NCI-H2107 (cell line): Measurements from ENCODE around the gene BICRAL.
"Not testable (repeated sequence)": the region's sequence is repeated elsewhere in the genome, so short reads cannot be mapped to it uniquely, and the experiment has no call there.

Experiments used
- DNase-seq: peaks from one replicate; lab custom pipeline; 2025; lab: John Stamatoyannopoulos, UW

BICRAL gene

GRCh38 chr6:42841844-42842584 is 60.2 kb downstream of the BICRAL start:
- no peak for DNase-seq

- no peak for DNase-seq
Observed at GRCh38 chr6:42845327-42845694, 63.5 kb downstream of the BICRAL start.

GRCh38 chr6:42846505-42846904 is 64.7 kb downstream of the BICRAL start:
- DNase-seq, result no peak

GRCh38 chr6:42848700-42849099 is 66.8 kb downstream of the BICRAL start:
- no peak for DNase-seq

GRCh38 chr6:42851599-42851998 is 69.7 kb downstream of the BICRAL start:
- DNase-seq, result no peak

- no peak for DNase-seq
Observed at GRCh38 chr6:42860036-42860435, 78.2 kb downstream of the BICRAL start.

GRCh38 chr6:42860481-42860880 is 78.6 kb downstream of the BICRAL start:
- DNase-seq, result no peak

- no peak for DNase-seq
Observed at GRCh38 chr6:42864602-42865001, 82.8 kb downstream of the BICRAL start.

- DNase-seq, result no peak
Observed at GRCh38 chr6:42870145-42870936, 88.5 kb downstream of the BICRAL start.

- no peak for DNase-seq
Observed at GRCh38 chr6:42871711-42872110, 89.9 kb downstream of the BICRAL start.

- no peak for DNase-seq
Observed at GRCh38 chr6:42873313-42873712, 91.5 kb downstream of the BICRAL start.

GRCh38 chr6:42877695-42878094 is 95.8 kb downstream of the BICRAL start:
- DNase-seq, result no peak

GRCh38 chr6:42879372-42880239 is 97.8 kb downstream of the BICRAL start, which contains the start of gene RPL7L1:
Gene RPL7L1 (plus strand): TSS chr6:42879616. CDS start chr6:42879911, 295 bp downstream.
- DNase-seq, result peak; percentile 27

GRCh38 chr6:42880240-42880817 is 98.5 kb downstream of the BICRAL start:
- DNase-seq, result not testable (repeated sequence)

GRCh38 chr6:42880871-42881270 is 99.0 kb downstream of the BICRAL start:
- DNase-seq, result not testable (repeated sequence)

- DNase-seq, result no peak
Observed at GRCh38 chr6:42885702-42886101, 103.8 kb downstream of the BICRAL start.

GRCh38 chr6:42888201-42888600 is 106.3 kb downstream of the BICRAL start:
- not testable (repeated sequence) for DNase-seq

GRCh38 chr6:42889815-42890214 is 108.0 kb downstream of the BICRAL start:
- no peak for DNase-seq

- DNase-seq, result peak; percentile 62
Observed at GRCh38 chr6:42890311-42891198, 108.7 kb downstream of the BICRAL start.

- DNase-seq, result no peak
Observed at GRCh38 chr6:42891199-42891722, 109.4 kb downstream of the BICRAL start.
